ENCODE results near the gene NPFFR1.

NPFFR1 gene, protein sequence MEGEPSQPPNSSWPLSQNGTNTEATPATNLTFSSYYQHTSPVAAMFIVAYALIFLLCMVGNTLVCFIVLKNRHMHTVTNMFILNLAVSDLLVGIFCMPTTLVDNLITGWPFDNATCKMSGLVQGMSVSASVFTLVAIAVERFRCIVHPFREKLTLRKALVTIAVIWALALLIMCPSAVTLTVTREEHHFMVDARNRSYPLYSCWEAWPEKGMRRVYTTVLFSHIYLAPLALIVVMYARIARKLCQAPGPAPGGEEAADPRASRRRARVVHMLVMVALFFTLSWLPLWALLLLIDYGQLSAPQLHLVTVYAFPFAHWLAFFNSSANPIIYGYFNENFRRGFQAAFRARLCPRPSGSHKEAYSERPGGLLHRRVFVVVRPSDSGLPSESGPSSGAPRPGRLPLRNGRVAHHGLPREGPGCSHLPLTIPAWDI

GRCh38 chr10:70283445-70284399 is at the start of gene NPFFR1:
Gene NPFFR1, minus strand, starts transcription at chr10:70284004. Its CDS starts 328 bp downstream, at chr10:70283676.
- peak; percentile 54 for DNase-seq

DNA sequence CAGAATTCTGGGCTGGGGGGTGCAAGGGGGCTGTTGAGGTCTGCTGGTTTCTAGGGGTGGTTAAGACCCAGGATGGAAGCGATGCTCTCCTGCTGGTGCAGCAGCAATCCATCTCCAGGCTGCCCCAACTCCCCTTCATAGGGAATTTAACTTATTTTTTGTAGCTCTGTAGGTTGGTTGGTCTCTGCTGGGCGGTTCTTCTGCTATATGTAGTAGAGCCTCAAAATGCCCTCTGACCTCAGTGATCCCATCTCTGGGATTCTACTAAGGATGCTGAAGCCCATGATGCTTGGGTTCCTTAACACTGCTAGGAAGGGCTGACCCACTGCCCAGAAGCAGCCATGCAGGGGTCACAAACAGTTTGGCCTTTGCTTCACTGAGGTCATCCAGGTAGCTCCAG is 49.5 kb upstream of the NPFFR1 start:
- no peak for DNase-seq

DNA sequence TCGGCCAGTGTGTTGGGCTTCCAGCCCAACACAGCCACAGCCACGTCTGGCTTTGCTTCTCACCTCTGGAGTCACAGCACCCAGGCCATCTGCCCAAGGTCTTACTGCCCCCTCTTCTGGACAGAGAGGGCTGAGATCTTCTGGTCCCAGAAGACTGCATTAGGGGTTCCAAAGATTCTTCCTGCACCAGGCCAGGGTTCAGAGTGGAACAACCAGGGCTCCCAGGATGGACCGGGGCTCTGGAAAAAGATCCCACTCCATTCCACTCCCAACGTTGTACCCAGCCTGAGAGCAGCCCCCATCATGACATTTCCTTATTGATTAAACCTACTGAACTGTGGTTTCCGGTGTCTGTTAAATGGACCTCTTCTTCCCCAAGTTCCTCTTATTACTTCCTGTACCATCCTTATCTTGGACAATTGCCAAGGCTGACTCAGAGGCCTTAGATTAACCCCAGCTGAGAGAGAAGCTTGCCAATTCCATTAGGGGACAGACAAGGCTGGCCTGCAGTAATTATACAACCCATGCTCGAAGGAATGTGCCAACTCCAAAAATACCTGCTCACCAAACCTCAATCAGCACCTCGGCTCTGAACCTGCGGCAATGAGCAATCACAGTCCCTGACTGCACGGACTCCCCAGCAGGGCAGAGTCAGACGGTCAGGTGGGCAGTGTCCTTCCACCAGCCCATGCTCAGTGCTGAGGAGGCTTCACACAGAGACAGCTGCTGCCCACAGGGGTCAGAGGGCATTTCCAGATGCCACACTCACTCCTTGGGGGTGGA is 47.9 kb upstream of the NPFFR1 start:
- peak; percentile 82 for DNase-seq

DNA sequence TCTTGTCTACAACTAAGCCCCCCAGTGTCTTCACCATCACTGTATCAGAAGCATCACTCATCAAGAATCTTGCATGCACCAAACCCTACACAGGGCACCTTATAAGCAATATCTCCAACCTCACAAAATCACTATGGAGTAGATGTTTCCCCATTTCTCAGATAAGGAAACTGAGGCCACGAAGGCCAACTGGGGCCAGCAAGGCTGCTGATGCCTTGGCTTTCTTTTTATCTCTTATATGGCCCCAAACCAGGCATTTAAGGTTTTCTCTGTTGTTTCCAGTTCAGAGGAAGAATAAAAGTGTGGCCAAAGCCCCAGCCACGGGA is 47.3 kb upstream of the NPFFR1 start:
- no peak for DNase-seq

DNA sequence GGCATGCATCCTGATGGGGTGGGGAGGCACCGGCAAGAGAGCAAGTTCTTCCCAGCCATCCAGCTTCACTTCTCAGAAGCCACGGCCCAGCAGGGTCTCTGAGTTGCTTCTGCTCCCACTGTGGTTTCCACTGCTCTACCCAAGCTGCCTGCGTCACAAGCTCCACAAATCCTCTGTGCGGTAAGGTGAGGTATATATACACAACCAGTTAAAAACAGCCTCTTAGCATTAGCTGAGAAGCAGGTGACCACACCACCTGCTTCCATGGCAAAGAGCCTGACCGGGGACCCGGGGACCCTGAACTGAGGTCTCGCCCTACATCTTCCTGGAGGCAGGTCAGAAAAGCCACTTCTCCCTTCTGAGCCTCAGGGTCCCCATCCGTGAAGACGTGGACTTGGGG is 46.9 kb upstream of the NPFFR1 start:
- no peak for DNase-seq

- DNase-seq: no peak
Observed at GRCh38 chr10:70328967-70329366, 45.2 kb upstream of the NPFFR1 start.

DNA sequence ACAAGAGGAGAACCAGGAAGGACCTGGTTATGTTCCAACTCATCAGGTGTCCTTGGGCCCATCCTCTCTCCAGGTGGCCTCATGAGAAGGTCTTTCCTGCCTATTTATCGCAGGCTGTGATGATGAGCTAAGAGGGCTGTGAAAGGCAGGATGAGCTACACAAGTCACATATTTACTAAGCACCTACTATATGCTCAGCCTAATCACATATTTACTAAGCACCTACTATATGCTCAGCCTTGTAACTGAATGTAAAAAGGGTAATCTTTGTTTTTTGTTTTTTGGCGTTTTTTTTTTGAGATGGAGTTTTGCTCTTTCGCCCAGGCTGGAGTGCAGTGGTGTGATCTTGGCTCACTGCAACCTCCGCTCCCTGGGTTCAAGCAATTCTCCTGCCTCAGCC is 44.2 kb upstream of the NPFFR1 start:
- peak; percentile 26 for DNase-seq

- no peak for DNase-seq
Observed at GRCh38 chr10:70324951-70325781, 41.4 kb upstream of the NPFFR1 start.

DNA sequence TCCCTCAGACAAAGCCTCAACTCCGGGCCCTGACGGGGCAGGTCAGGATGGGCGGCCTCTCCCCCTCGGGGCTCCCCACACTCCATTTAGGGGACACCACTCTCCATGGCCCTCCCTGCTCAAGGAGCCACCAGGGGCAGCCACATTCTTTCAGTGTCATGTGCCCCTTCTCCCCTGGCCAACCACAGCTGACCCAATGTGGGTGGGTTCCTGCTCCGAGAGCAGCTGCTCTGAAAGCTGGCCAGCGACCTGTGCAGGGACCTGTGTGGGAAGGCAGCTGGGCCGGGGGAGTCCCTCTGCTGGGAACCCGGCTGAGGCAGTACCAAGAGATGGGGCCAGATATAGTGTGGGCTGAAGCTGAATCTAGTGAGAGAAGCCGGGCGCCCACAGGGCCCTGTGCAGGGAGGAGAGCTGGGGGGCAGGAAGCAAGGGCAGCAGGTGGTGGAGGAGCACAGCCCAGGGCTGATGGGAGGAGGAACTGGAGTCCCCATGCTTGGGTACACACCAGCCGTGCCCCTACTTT is 40.6 kb upstream of the NPFFR1 start:
- DNase-seq: peak; percentile 52

DNA sequence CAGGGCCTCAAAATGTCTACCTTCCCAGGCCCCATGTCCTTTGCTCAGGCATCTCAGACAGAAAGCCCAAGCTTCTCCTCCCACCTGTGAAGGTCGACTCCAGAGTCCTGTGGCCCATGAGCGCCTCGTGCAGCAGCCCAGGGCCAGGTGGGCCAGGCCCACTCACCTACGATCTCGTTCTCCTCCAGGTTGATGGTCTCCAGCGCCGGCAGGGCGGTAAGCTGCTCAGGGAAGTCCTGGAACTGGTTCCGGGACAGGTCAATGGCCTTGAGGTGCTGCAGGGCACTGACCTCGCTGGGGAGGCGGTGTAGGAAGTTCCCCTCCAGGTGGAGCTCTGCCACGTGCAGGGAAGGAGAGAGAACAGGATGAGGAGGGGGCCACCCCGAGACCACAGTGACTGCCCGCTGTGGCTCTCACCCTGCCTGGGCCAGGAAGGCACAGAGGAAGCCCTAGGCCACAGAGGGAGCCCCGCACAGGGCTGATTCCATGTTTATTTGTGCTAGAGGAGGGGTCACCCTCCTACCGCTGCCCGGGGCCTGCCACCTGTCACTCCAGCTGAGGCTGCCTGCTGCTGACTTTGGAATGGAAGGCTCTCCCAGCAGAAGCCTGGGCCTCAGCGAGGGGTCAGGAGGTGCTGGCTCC is 40.0 kb upstream of the NPFFR1 start:
- peak; percentile 73 for DNase-seq

GRCh38 chr10:70323138-70323696 is 39.4 kb upstream of the NPFFR1 start:
- peak; percentile 23 for DNase-seq

GRCh38 chr10:70321897-70322890 is 38.4 kb upstream of the NPFFR1 start:
- DNase-seq: no peak

- DNase-seq: no peak
Observed at GRCh38 chr10:70321233-70321632, 37.4 kb upstream of the NPFFR1 start.

- no peak for DNase-seq
Observed at GRCh38 chr10:70320751-70321150, 36.9 kb upstream of the NPFFR1 start.

DNA sequence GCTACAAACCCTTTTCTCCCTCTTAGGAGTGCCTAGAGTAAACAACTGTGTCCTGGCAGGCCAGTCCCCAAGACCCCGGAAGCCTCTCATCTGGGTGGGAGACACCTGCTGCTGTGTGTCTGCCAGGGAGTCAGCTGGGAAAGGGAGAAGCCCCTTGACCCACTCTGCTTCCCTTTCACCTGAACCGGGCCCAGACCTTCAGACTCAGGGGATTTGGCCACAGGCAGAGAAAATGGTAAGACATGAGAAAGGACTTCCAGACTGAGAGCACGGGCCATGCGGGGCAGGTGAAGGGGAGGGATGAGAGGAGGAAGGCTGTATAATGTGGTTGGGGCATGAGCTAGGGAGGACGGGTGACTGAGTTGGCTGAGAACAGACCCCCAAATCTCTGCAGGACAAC is 36.0 kb upstream of the NPFFR1 start:
- DNase-seq: no peak

- DNase-seq: peak; percentile 87
Observed at GRCh38 chr10:70319183-70319582, 35.4 kb upstream of the NPFFR1 start.

DNA sequence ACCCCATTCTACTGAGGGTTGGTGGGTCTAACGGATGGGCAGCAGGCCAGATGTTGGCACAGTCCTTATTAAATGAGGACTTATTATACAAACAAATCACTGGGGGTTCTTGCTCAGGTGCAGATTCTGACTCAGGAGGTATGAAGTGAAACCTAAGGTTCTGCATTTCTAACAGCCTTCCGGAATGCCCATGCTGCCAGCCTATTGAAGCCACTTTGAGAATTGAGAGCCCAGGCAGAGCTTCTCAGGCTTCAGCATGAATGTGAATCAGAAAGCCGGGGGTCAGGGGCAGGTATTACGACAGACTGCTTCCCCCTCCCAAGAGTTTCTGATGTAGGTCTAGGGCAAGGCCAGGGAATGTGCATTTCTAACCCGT is 34.1 kb upstream of the NPFFR1 start:
- no peak for DNase-seq

DNA sequence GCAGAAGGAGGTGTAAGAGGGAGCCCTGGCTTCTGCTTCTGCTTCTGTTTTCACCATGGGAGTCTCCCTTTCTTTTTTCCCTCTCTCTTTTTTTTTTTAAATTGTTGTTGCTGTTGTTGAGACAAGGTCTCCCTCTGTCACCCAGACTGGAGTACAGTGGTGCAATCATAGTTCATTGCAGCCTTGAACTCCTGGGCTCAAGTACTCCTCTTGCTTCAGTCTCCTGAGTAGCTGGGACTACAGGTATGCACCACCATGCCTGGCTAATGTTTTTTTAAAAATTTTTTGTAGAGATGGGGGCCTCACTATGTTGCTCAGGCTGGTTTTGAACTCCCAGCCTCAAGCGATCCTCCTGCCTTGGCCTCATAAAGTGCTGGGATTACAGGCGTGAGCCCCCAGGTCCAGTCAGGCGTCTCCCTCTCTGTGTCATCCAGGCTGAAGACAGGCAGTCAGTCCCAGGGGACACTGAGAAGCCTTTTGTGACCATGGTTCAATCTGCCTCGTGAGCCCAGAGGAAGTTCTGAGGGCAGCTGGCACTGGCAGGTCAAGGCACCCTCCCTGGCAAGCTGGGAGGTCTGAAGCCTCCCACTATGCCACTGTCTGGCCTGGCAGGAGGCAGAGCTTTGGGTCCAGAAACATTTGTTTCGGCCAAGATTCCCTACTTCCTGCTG is 33.6 kb upstream of the NPFFR1 start:
- DNase-seq: no peak

DNA sequence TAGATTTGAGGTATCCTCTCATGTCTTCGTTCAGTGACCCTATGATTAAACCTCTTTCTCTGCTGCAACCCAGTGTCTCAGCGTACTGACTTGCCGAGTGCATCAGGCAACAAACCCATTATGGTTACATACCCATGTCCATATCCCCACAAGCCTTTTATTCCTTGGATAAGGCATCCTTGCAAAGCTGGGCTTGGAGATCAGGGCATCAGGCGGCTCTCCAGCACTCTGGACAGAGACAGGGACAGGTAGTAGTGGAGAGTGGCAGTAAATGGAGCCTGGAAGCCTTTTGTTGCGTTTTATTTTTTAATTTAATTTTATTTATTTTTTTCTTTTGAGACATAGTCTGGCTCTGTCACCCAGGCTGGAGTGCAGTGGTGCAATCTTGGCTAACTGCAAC is 32.0 kb upstream of the NPFFR1 start:
- DNase-seq: no peak

Measured in NCI-H146 (cell line).